Medulla oblongata (tissue), 1 donor: ENCODE data around the gene CHMP6.
A peak's percentile ranks its signal among the peaks of the same experiment; 100 is the strongest.

Experiments
- DNase-seq: peaks from one replicate; pipeline ENCODE4 v3.0.0-alpha.2; 2015; ENCODE audit errors: extremely low spot score

CHMP6 gene

DNA sequence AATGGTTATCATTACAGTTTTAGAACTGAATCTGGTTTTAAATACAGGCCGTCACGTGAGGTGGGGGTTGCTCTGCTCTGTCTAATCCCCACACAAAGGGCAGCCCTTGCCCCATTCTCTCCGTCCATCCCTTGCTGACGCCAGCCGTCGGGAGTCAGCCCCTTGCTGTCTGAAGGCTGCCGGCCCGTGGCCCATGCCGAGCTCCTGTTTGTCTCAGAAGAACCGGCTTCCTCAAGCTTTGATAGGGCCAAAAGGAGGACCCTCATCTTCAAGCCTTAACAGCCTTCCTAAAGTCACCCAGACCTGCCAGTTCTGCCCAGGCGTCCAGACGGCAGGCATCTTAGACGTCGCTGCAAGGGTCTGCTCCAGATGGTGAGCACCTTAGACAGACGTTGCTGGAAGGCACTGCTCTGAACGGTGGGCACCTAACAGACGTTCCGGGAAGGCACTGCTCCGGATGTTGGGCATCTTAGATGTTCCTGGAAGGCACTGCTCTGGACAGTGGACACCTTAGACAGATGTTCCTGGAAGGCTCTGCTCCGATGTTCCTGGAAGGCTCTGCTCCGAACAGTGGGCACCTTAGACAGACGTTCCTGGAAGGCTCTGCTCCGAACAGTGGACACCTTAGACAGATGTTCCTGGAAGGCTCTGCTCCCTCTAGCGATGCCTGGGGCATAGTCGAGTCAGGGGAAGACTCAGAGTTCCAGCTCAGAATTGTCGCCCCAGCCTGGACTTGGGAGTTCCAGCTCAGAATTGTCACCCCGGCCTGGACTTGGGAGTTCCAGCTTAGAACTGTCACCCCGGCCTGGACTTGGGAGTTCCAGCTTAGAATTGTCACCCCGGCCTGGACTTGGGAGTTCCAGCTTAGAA, 35.1 kb upstream of the CHMP6 start:
- no peak for DNase-seq

DNA sequence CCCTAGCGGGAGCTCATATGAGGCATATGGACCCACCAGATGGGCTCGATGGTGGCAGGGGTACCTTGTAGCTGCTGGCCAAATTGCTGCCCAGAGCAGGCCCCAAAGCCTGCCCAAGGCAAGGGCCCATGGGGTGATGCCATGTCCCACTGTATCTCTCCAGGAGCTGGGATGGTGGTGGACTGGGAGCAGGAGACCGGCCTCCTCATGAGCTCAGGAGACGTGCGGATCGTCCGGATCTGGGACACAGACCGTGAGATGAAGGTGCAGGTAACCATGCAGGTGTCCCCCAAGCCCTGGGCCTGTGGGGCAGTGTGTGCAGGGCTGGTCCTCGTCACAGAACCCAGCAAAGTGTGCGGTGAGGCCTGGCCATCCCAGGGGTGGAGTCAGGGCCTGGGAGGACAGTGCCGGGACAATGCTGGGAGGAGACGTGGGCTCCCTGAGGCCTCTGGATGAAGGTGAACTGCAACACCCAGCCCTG, 34.1 kb upstream of the CHMP6 start:
- DNase-seq = no peak

DNA sequence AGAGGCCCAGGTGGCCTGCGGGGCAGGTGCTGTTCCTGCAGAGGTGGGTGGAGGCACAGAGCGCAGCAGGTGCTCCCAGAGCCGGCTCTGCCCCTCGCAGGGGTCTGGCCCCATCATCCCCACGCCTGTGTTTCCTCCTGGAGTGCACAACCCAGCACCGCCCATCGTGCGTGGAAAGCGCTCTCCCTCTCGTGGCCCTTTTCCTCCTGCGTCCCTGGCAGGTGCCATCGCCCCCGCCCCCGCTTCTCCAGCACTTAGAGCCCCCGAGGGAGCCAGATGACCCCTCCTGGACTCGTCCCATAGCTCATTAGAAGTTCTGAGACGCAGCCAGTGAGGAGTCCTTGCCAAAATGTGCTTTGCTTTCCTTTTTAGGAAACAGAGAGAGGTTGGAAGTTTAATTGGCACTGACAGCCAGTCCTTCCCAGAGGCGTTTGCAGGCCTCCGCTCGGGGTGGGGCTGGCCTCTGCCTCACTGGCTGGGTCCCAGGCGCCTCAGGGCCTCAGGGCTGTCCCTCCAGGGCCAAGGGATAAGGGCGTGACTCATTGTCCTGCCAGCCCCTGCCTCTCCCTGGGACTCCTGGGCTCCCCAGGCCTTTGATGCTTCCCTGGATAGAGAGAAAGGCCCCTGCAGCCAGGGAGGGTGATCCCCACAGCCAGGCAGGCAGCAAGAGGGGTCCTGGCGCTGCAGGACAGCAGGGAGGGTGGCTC, 32.2 kb upstream of the CHMP6 start:
- peak; percentile 80 for DNase-seq

DNA sequence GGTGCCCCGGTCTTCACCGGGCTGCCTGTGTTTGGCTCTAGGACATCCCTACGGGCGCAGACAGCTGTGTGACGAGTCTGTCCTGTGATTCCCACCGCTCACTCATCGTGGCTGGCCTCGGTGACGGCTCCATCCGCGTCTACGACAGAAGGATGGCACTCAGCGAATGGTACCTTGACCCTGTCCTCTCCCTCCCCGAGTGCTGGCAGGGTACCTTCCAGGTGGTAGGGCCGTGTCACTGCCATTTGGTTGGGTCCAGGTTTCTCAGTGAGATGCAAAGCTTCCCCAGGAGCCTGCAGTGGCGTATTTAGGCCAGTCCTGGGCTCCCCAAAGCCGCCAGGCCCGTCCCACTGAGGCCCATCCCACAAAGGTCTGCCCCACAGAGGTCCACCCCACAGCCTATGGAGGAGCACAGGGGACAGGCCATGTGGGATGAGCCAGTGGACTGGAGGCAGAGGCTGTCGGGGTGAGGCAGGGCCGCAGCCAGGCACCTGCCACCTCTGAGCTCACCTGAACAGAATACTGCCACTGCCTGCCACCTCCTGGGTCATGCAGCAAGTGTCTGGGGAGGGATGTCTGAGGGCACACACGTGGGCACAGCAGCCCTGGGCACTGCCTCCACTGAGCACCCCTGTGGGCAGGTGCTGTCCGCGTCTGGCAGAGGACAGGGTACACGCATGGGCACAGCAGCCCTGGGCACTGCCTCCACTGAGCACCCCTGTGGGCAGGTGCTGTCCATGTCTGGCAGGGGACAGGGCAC, 31.4 kb upstream of the CHMP6 start:
- DNase-seq = no peak

DNA sequence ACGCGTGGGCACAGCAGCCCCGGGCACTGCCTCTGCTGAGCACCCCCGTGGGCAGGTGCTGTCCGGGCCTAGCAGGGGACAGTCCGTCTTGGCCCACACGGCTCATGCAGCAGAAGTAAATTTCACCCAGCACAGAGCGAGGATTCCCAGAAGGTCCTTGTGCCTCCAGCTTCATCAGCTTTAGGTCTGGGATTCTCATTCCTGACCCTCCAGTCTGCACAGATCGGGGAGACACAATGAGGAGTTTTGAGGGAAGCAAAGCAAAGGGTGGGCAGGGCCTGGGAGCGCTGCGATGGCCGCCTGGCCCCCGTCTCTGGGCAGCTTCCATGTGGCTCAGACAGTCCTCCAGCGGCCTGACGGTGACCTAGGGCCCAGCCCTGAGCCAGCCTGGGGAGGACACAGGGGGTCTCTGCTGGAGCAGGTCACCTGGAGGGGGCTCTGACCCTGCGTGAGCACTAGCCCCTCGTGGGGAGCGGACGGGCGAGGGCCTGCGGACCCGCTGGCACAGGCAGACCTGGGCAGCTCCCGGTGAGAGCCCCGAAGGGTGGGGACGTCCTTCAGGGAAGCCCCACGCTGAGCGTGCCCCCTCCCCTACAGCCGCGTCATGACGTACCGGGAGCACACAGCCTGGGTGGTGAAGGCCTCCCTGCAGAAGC, 30.7 kb upstream of the CHMP6 start:
- no peak for DNase-seq

DNA sequence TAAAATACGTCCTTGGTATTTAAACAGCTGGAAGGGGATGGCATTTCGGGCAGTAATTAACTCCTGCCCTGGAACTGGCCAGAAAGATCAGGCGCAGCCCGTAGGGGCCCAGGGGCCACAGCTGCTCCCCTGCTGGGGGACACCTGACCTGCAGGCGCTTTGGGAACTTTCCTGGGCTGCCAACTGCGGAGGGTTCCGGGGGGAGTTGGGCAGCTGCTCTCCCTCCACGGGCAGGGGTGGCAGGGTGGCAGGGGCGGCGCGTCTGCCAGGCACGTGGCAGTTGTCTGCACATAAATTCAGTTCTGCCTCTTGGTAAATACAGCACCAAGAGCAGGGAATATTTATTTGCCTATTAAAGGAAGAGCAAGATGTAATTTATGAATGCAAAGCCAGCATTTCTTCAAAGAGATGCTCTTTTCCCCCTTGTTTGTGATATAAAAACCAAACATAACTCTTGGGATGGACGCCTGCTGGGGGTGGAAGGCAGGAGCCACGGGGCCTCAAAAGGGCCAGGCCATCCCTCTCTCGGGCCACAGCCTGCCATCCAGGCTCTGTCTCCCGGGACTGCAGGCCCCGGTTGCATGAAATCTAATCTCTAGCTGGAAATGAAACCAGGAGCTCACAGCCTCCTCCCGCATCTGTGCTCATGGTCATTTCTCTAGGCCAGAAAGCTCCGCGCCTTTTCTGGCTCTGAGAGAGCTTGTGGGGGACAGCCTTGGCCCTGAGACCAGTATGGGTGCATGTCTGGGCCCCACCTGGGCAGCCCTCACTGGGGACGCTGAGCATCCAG, 29.9 kb upstream of the CHMP6 start:
- no peak for DNase-seq

DNA sequence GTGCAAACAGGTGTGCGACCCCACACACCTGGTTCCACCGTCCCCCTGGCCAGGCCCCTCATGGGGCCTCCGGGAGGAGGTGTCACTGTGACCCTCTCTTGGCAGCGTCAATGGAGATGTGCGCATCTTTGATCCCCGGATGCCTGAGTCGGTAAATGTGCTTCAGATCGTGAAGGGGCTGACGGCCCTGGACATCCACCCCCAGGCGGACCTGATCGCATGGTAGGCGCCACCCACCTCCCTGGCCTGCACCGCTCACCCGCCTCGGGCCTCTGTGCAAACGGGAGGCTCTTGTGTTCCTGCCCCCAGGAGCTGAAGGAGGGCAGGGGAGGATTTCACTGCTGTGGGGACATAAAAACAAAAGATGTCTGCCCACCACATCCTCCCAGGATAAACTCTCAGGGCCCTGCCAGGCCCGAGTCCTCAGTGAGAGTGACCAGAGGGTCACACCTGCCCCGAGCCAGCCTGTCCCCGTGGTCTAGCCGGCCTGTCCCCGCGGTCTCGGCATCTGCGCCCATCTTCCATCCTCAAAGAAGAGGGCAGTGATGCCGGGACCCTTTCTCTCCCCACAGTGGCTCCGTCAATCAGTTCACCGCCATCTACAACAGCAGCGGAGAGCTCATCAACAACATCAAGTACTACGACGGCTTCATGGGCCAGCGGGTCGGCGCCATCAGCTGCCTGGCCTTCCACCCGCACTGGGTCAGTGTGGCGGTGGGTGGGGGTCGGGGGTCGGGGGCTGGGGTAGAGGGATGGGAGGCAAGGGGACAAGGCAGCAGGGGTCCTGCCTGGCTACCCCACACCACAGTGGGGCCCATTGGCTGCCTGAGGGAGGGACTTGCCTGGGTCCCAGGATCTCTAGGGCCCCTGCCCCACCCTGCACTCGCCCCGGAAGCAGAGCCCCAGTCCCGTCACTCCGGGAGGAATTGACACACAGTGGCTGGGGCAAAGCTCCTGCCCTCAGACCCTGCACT, 29.0 kb upstream of the CHMP6 start:
- no peak for DNase-seq

DNA sequence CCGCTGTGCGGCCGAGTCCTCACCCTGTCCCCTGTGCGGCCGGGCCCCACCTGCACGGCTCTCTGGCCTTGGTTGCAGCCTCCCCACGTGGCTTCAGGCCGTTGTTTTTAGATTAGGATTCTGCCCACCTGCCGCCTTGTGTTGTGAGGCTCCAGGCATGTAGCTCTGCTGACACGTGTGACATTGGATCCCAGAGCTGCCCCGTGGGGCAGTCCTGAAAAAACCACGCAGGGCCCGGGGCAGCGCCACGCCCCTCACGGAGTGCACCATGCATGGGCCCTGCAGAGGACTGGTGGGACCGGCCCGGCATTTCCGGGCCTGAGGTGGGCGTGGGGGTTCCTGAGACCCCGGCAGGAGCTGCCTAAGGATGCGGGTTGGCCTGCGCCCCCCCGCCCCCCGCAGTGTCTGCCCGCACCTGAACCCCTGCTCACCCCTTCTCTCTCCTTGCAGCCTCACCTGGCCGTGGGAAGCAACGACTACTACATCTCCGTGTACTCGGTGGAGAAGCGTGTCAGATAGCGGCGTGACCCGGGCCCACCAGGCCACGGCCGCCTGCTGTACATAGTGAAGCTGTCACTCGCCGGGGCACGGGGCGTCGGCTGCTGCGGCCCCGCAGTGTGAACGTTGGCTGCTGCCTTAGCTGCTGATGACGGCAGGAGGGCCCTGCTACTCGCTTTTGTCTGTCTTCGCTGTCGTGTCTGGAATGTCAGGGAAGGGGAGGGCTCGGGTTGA, 27.7 kb upstream of the CHMP6 start:
- DNase-seq = no peak

DNA sequence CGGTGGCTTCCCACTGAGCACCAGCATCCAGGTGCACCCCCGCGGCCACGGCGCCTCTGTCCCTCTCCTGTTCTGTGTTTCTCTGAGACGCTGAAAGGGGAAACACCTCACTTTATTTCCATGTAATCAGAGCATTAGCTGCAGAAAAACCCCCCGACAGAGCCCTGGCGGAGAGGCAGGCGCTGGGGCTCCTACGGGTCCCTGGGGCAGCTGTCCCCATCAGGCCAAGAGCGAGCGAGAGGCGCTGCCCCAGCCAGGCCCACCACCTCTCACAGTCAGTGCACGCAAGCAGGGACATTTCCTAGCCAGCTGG, 27.1 kb upstream of the CHMP6 start:
- no peak for DNase-seq

DNA sequence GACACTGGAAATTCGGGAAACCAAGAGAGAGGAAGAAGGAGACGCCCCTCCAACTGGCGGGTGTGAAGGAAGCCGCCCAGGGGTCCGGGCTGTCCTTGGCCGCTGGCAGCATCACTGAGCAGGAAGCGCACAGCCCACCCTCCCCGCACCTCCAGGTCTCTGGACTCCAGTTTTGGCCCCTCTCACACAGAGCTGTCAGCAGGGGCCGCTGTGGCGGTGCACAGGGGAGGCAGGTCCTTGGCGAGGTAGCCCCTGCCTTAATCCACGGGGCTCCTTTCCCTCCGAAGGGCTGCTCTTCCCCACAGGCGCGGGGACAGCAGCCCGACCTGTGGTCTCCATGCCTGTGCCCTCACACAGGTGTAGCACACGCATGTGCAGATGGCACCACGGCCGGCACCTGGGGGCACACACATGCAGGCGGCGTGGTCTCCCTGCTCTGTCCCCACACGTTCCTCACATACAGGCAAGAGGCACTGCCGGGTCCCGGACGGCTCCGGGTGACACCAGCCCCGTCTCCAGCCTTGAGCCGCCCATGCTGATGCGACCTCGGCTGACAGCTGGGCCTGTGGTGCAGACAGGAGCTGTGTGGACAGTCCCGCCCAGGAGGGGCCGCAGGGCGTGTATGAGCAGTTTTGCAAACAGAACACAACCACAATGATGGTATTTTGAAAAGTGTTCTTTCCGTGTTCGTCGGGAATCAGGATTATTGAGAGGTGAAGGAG, 26.6 kb upstream of the CHMP6 start:
- no peak for DNase-seq

DNA sequence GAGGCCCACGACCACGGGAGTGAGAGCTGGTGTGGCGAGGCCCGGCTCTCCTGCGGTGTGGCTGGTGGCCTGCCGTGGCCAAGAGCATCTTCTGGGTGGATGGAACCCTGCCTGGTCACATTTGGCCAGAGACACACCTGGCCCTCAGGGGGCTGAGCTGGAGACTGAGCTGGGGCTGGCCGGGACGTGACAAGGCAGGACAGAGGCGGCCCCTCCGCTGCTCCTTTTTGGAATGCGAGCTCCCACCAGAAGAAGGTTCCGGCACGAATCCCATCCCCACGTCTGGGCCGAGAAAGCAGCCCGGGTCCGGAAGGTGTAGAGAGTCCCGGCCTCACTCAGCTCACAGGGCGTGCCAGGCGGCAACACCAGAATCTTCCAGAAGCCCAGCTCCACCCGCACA, 26.0 kb upstream of the CHMP6 start:
- DNase-seq = no peak

DNA sequence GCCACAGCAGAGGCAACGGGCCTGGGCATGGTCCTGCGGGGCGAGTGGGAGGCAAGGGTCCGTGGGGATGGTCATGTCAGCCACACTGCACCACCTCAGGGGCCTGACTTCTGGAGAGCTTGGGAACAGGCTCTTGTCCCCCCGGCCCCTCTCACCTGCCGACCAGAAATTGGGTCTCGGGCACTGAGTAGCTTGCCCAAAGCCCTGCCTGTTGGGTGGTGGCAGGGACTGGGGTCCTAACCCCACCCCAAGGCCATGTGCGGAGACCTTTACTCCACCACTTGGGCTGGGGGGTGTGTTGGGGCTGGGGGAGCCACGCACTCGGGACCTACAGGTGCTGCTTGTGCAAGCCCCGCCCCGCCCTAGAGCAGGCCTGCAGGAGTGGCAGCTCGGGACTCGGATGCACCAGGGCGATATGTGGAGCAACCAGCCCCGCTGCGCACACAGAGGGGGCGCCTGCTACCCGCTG, 24.2 kb upstream of the CHMP6 start:
- no peak for DNase-seq

DNA sequence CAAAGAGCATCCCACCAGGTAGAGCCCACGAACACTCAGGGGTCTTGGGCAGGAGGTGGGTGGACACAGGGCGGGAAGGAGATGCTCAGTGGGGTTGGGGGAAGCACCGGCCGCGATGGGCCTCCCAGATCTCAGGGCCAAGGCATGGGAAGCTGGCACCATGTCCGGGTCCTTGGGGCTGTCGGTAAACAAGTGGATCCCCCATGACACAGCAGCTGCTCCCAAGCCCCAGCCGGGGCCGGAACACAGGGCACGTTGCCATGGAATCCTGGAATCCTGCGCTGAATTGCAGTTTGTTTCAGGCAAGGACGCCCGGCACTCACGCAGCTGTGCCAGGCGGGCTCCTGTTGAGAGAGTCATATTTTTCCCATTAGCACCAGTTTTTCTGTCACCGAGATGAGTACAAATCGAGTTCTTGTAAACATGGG, 23.0 kb upstream of the CHMP6 start:
- peak; percentile 89 for DNase-seq

DNA sequence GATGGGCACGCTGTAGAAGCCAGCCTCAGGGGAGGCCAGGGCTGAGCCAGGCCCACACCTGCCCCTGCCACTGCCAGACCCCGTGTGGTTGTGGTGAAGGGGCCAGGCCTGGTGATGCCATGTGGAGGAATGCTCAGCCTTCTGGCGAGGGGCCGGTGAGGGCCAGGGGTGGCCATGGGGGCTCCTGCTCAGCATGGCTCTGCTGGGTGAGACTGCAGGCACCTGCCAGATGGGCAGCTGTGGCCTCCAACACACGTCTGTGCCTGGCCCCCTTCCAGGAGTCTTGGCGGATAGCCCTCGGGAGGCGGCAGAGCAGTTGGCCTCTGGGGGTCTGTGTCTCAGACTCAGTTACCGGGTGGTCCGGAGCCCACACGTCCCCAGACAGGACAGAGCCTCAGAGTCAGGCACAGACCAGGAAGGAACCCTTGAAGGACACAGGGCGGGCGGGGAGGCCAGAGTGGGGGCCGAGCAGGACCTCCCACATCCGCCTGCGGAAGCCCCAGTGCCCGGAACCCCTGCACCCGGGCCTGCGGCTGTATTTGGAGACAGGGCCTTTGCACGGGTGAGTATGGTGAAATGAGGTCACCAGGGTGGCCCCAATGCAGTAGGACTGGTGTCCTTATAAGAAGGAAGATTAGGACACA, 22.5 kb upstream of the CHMP6 start:
- no peak for DNase-seq

DNA sequence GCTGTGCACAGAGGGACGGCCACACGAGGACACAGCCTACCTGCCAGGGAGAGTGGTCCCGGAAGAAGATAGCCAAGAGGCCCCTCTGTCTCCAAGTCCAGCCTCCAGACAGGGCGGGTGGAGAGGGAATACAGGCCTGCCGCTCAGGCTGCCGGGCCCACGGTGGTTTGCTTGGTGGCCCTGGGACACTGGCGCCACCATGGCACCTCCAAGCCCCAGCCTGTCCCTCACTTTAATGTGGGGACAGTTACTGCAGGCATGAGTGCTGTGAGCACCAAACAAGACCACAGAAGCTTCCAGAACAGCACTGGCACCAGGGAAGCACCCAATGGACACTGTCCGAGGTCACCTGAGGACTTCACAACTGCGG, 22.0 kb upstream of the CHMP6 start:
- no peak for DNase-seq

DNA sequence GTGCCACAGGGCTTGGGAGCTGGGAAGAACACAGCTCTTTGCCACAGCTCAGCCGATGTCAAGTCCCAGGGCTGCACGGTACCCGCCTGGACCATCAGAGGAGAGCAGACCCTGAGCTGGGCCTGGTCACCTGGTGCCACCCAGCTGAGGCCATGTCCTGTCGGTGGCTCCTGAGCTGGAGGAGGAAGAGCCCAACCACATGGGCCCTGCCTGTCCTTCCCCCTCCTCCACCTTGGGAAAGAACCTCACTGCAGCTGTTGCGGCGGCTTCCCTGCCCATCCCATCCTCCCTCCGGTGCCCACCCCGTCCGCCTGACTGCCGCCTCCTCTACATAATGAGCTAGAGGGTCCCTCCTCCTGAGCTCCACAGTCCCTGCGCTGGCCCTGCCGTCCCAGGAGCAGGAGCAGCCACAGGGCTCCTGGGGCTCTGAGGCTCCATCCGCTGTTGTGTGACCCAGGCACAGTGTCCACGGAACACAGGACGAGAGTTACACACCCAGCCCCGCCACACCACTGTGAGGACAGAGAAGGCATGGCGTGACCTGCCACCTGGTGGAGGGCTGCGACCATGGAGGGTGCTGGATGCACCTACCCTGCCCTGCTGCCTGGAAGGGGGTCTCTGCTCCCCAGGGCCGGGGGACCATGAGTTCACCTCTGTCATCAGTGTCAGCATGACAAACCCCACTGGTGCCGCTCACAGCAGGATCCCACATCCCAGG, 21.4 kb upstream of the CHMP6 start:
- DNase-seq = peak; percentile 50
